ENCODE measurements around the gene TTC28.

The TTC28 gene

GRCh38 chr22:28141614-28142013 is 538.0 kb downstream of the TTC28 start:
- DNase-seq (ENCODE audit: low read depth): no peak

GRCh38 chr22:28139961-28140360 is 539.7 kb downstream of the TTC28 start:
- DNase-seq (ENCODE audit: low read depth): peak; percentile 47

GRCh38 chr22:28139516-28139915 is 540.1 kb downstream of the TTC28 start:
- no peak for DNase-seq (ENCODE audit: low read depth)

- no peak for DNase-seq (ENCODE audit: low read depth)
Measured at GRCh38 chr22:28137036-28137435, 542.6 kb downstream of the TTC28 start.

- no peak for DNase-seq (ENCODE audit: low read depth)
Measured at GRCh38 chr22:28132466-28132865, 547.2 kb downstream of the TTC28 start.

GRCh38 chr22:28129319-28129962 is 550.2 kb downstream of the TTC28 start:
- no peak for DNase-seq (ENCODE audit: low read depth)

- no peak for DNase-seq (ENCODE audit: low read depth)
Measured at GRCh38 chr22:28128827-28129226, 550.8 kb downstream of the TTC28 start.

GRCh38 chr22:28125799-28126198 is 553.8 kb downstream of the TTC28 start:
- no peak for DNase-seq (ENCODE audit: low read depth)

- no peak for DNase-seq (ENCODE audit: low read depth)
Measured at GRCh38 chr22:28123989-28124766, 555.5 kb downstream of the TTC28 start.

- DNase-seq (ENCODE audit: low read depth): no peak
Measured at GRCh38 chr22:28120691-28121592, 558.7 kb downstream of the TTC28 start.

GRCh38 chr22:28118957-28119631 is 560.5 kb downstream of the TTC28 start:
- DNase-seq (ENCODE audit: low read depth): no peak

- peak; percentile 73 for DNase-seq (ENCODE audit: low read depth)
Measured at GRCh38 chr22:28116219-28116673, 563.4 kb downstream of the TTC28 start.

GRCh38 chr22:28115426-28115825 is 564.2 kb downstream of the TTC28 start:
- no peak for DNase-seq (ENCODE audit: low read depth)

GRCh38 chr22:28112548-28113043 is 567.0 kb downstream of the TTC28 start:
- DNase-seq (ENCODE audit: low read depth): no peak

GRCh38 chr22:28112190-28112544 is 567.5 kb downstream of the TTC28 start:
- no peak for DNase-seq (ENCODE audit: low read depth)

- DNase-seq (ENCODE audit: low read depth): peak; percentile 63
Measured at GRCh38 chr22:28111501-28112189, 568.0 kb downstream of the TTC28 start.

- no peak for DNase-seq (ENCODE audit: low read depth)
Measured at GRCh38 chr22:28108851-28109250, 570.8 kb downstream of the TTC28 start.

- DNase-seq (ENCODE audit: low read depth): no peak
Measured at GRCh38 chr22:28106617-28107016, 573.0 kb downstream of the TTC28 start.

- DNase-seq (ENCODE audit: low read depth): no peak
Measured at GRCh38 chr22:28105988-28106387, 573.7 kb downstream of the TTC28 start.

- DNase-seq (ENCODE audit: low read depth): no peak
Measured at GRCh38 chr22:28105413-28105812, 574.2 kb downstream of the TTC28 start.

GRCh38 chr22:28103596-28103995 is 576.0 kb downstream of the TTC28 start:
- no peak for DNase-seq (ENCODE audit: low read depth)
